Lung microvascular endothelial cell (primary cell): ENCODE measurements around the gene LMBR1. TPM values are rescaled to one million over a fixed set of nuclear protein-coding genes. Genes with fewer than 3 reads are reported as not detected.
"Not testable (repeated sequence)": the region's sequence is repeated elsewhere in the genome, so short reads cannot be mapped to it uniquely, and the experiment has no call there.

ENCODE experiments used
- DNase-seq, 2 donors: peaks; one replicate each; pipeline versions ENCODE4 v3.0.0 to v3.0.0-alpha.2; 2010; ENCODE audit warnings: low read depth in 2 of 2
- total RNA-seq: library from RNA; depleted of rRNA; stranded (reverse); fragments of >200 nt; gene quantifications from 2 replicates; pipeline ENCODE4 v1.2.1, GENCODE V29; 2014

The LMBR1 gene
- total RNA-seq, 1 donor from 2014 or later = 125 TPM

GRCh38 chr7:156848979-156849378 lies 44.0 kb downstream of the LMBR1 start:
- DNase-seq = no peak

- no peak for DNase-seq
Measured at GRCh38 chr7:156845379-156846101, 47.4 kb downstream of the LMBR1 start.

- not testable (repeated sequence) for DNase-seq
Measured at GRCh38 chr7:156843582-156843981, 49.4 kb downstream of the LMBR1 start.

GRCh38 chr7:156843157-156843556 lies 49.8 kb downstream of the LMBR1 start:
- DNase-seq = no peak

- no peak for DNase-seq
Measured at GRCh38 chr7:156842740-156843140, 50.2 kb downstream of the LMBR1 start.

- no peak for DNase-seq
Measured at GRCh38 chr7:156842317-156842716, 50.7 kb downstream of the LMBR1 start.

GRCh38 chr7:156841497-156841896 lies 51.5 kb downstream of the LMBR1 start:
- DNase-seq = no peak

GRCh38 chr7:156840134-156840533 lies 52.8 kb downstream of the LMBR1 start:
- DNase-seq = no peak

GRCh38 chr7:156836443-156836842 lies 56.5 kb downstream of the LMBR1 start:
- peak in 1 of 2 donors; percentile 6 for DNase-seq

- no peak for DNase-seq
Measured at GRCh38 chr7:156834462-156834861, 58.5 kb downstream of the LMBR1 start.

- no peak for DNase-seq
Measured at GRCh38 chr7:156833312-156833711, 59.7 kb downstream of the LMBR1 start.

GRCh38 chr7:156832195-156832877 lies 60.6 kb downstream of the LMBR1 start:
- DNase-seq = no peak

GRCh38 chr7:156829669-156830336 lies 63.2 kb downstream of the LMBR1 start:
- no peak for DNase-seq

- peak; percentile 45 to 52 for DNase-seq
Measured at GRCh38 chr7:156827587-156828203, 65.3 kb downstream of the LMBR1 start.

GRCh38 chr7:156823435-156823834 lies 69.5 kb downstream of the LMBR1 start:
- DNase-seq = no peak

GRCh38 chr7:156820445-156821063 lies 72.4 kb downstream of the LMBR1 start:
- no peak for DNase-seq

- no peak for DNase-seq
Measured at GRCh38 chr7:156819733-156820295, 73.2 kb downstream of the LMBR1 start.

GRCh38 chr7:156818133-156818532 lies 74.8 kb downstream of the LMBR1 start:
- no peak for DNase-seq

GRCh38 chr7:156816943-156817572 lies 75.9 kb downstream of the LMBR1 start:
- peak; percentile 25 to 55 for DNase-seq

GRCh38 chr7:156811706-156812105 lies 81.3 kb downstream of the LMBR1 start:
- no peak for DNase-seq

- DNase-seq = not testable (repeated sequence)
Measured at GRCh38 chr7:156803656-156804055, 89.3 kb downstream of the LMBR1 start.
